ENCODE data around the gene LYPD3.

DNA sequence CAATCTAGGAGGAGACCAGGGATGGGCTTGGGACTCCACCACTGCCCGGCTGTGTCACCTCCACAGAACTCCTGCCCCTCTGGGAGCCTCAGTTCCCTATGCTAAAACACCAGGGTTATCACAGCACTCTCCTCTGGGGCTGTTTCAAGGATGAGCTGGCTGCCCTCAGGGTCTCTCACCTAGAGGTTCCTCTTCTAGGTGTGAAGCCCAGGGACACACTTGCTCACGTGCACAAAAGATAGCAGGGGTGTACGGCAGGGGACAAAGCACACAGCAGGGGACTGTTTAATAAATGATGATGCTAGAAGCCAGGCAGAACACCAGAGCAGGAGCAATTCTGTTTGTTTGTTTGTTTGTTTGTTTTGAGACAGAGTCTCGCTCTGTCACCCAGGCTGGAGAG is 16.8 kb upstream of the LYPD3 start:
- TF ChIP-seq, protein P1, sequence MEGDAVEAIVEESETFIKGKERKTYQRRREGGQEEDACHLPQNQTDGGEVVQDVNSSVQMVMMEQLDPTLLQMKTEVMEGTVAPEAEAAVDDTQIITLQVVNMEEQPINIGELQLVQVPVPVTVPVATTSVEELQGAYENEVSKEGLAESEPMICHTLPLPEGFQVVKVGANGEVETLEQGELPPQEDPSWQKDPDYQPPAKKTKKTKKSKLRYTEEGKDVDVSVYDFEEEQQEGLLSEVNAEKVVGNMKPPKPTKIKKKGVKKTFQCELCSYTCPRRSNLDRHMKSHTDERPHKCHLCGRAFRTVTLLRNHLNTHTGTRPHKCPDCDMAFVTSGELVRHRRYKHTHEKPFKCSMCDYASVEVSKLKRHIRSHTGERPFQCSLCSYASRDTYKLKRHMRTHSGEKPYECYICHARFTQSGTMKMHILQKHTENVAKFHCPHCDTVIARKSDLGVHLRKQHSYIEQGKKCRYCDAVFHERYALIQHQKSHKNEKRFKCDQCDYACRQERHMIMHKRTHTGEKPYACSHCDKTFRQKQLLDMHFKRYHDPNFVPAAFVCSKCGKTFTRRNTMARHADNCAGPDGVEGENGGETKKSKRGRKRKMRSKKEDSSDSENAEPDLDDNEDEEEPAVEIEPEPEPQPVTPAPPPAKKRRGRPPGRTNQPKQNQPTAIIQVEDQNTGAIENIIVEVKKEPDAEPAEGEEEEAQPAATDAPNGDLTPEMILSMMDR (conservative IDR thresholded peaks at IDR 0.05), result no peak
- TF ChIP-seq ZFX (IDR thresholded peaks at IDR 0.05), result no peak

All from C4-2B (cell line).